GM23338 (cell line): ENCODE data around the gene ARHGEF19. TPM values are rescaled to one million over a fixed set of nuclear protein-coding genes. Genes with fewer than 3 reads are reported as not detected.

Experiments
- ATAC-seq: fragments of 200-7000 bp; cut with Tn5 transposase; 3 replicates; pipeline ENCODE4 v1.9.1; 2020
- DNase-seq: peaks from one replicate; pipeline ENCODE4 v3.0.0-alpha.2; 2015; ENCODE audit warnings: low spot score
- H2AFZ ChIP-seq: fragments of 200-600 bp; sonication (generic); 2 replicates; pipeline ENCODE4 v1.8.0; 2016; ENCODE audit warnings: antibody characterized with exemption, mild to moderate bottlenecking, moderate library complexity
- H3F3A ChIP-seq: fragments of 200-600 bp; sonication (generic); replicated peaks from 2 replicates; pipeline ENCODE4 v1.8.0; 2017; ENCODE audit warnings: antibody characterized with exemption, mixed run types, low read depth
- H3K27ac ChIP-seq: fragments of 200-600 bp; sonication (generic); 2 replicates; pipeline ENCODE4 v1.6.1; 2016; ENCODE audit warnings: low read depth
- H3K27me3 ChIP-seq: fragments of 200-600 bp; sonication (generic); 2 replicates; pipeline ENCODE4 v1.8.0; 2016; ENCODE audit warnings: mild to moderate bottlenecking, mixed run types, moderate library complexity; ENCODE audit not compliant: insufficient read depth
- H3K36me3 ChIP-seq: fragments of 200-600 bp; sonication (generic); 2 replicates; pipeline ENCODE4 v1.8.0; 2016; ENCODE audit warnings: mild to moderate bottlenecking; ENCODE audit not compliant: insufficient read depth
- H3K4me1 ChIP-seq: fragments of 200-600 bp; sonication (generic); 2 replicates; pipeline ENCODE4 v1.8.0; 2016; ENCODE audit warnings: mild to moderate bottlenecking, moderate library complexity; ENCODE audit not compliant: insufficient read depth
- H3K4me2 ChIP-seq: fragments of 200-600 bp; sonication (generic); 2 replicates; pipeline ENCODE4 v1.7.1; 2017; ENCODE audit warnings: mixed run types
- H3K4me3 ChIP-seq: fragments of 200-600 bp; sonication (generic); 2 replicates; pipeline ENCODE4 v1.6.1; 2016; ENCODE audit warnings: mixed run types
- H3K79me2 ChIP-seq: fragments of 200-600 bp; sonication (generic); replicated peaks from 2 replicates; pipeline ENCODE4 v1.8.0; 2017; ENCODE audit warnings: mild to moderate bottlenecking; ENCODE audit not compliant: insufficient read depth
- H3K9me2 ChIP-seq: fragments of 200-600 bp; sonication (generic); 2 replicates; pipeline ENCODE4 v1.8.0; 2017; ENCODE audit not compliant: insufficient read depth
- H4K20me1 ChIP-seq: fragments of 200-600 bp; sonication (generic); replicated peaks from 2 replicates; pipeline ENCODE4 v1.8.0; 2017; ENCODE audit warnings: mild to moderate bottlenecking; ENCODE audit not compliant: insufficient read depth
- H3K27ac Mint-ChIP-seq: 2 replicates; pipeline ENCODE4 v1.8.0; 2020; ENCODE audit warnings: inconsistent platforms, mild to moderate bottlenecking, moderate library complexity, mixed read lengths
- H3K27me3 Mint-ChIP-seq: 3 replicates; pipeline ENCODE4 v1.8.0; 2022; ENCODE audit warnings: low read depth, mild to moderate bottlenecking, moderate library complexity, mixed read lengths, inconsistent platforms; ENCODE audit not compliant: insufficient read depth, poor library complexity
- H3K36me3 Mint-ChIP-seq: 3 replicates; pipeline ENCODE4 v1.8.0; 2021; ENCODE audit warnings: low read depth, mild to moderate bottlenecking, inconsistent platforms, moderate library complexity, mixed read lengths
- H3K4me1 Mint-ChIP-seq: 3 replicates; pipeline ENCODE4 v1.8.0; 2020; ENCODE audit warnings: mild to moderate bottlenecking, inconsistent platforms, mixed read lengths
- H3K4me3 Mint-ChIP-seq: 3 replicates; pipeline ENCODE4 v1.8.0; 2021; ENCODE audit warnings: moderate library complexity, mild to moderate bottlenecking, inconsistent platforms, mixed read lengths
- H3K9me3 Mint-ChIP-seq: 3 replicates; pipeline ENCODE4 v1.8.0; 2020; ENCODE audit warnings: moderate library complexity, mild to moderate bottlenecking, inconsistent platforms, mixed read lengths
- CREB1 ChIP-seq: fragments of 250-450 bp; sonication (Bioruptor Pico); IDR thresholded peaks from 2 replicates; pipeline ENCODE4 v1.5.0; 2020; ENCODE audit warnings: low read depth, mild to moderate bottlenecking, moderate library complexity
- ETS1 ChIP-seq: IDR thresholded peaks from 2 replicates; pipeline ENCODE4 v1.6.1; 2016; ENCODE audit warnings: antibody characterized with exemption
- EZH2 ChIP-seq: fragments of 200-600 bp; sonication (generic); IDR thresholded peaks from one replicate; pipeline ENCODE4 v1.8.0; 2017; ENCODE audit warnings: antibody characterized with exemption, mild to moderate bottlenecking, low read depth; ENCODE audit not compliant: unreplicated experiment
- EZH2phosphoT487 ChIP-seq: fragments of 200-600 bp; sonication (generic); IDR thresholded peaks from one replicate; pipeline ENCODE4 v1.8.1; 2018; ENCODE audit warnings: antibody characterized with exemption; ENCODE audit not compliant: unreplicated experiment
- JUNB ChIP-seq: IDR thresholded peaks from one replicate; pipeline ENCODE4 v1.6.1; 2016; ENCODE audit warnings: antibody characterized with exemption; ENCODE audit not compliant: unreplicated experiment
- NANOG ChIP-seq: IDR thresholded peaks from 2 replicates; pipeline ENCODE4 v1.6.1; 2016; ENCODE audit warnings: antibody characterized with exemption, borderline replicate concordance
- POLR2AphosphoS5 ChIP-seq: IDR thresholded peaks from 2 replicates; pipeline ENCODE4 v1.6.1; 2016; ENCODE audit warnings: antibody characterized with exemption, low read depth
- REST ChIP-seq: IDR thresholded peaks from one replicate; pipeline ENCODE4 v1.6.1; 2018; ENCODE audit warnings: antibody characterized with exemption; ENCODE audit not compliant: unreplicated experiment
- ZNF331 ChIP-seq: fragments of 250-450 bp; sonication (Bioruptor Pico); IDR thresholded peaks from 2 replicates; pipeline ENCODE4 v1.5.0; 2020; ENCODE audit warnings: low read depth, mild to moderate bottlenecking, moderate library complexity
- ZNF462 ChIP-seq: fragments of 250-450 bp; sonication (Bioruptor Pico); IDR thresholded peaks from 2 replicates; pipeline ENCODE4 v1.5.0; 2020; ENCODE audit warnings: mild to moderate bottlenecking, moderate library complexity
- polyA plus RNA-seq: library from polyadenylated mRNA; unstranded; fragments of >200 nt; fragmentation: Nextera tagmentation; extraction: Ambion mirVana; gene quantifications from 2 replicates; pipeline ENCODE4 v1.2.1, GENCODE V29; 2016
- total RNA-seq: library from RNA; depleted of rRNA; stranded (reverse); fragments of >200 nt; shearing (Covaris generic); gene quantifications from 2 replicates; pipeline ENCODE4 v1.2.3, GENCODE V29; 2014

Gene ARHGEF19
- total and polyA plus RNA-seq, 2 experiments from 2014 or later = 19.5 to 46.4 TPM

GRCh38 chr1:16171314-16172151 lies 40.9 kb downstream of the ARHGEF19 start:
- TF ChIP-seq ZNF331 (CRISPR knock-in tag) = no peak
- no peak for TF ChIP-seq EZH2
- H3K27ac Mint-ChIP-seq = no peak overlapping the region
- peaks cover 22% of the 10 kb centered on the region; the same call in 1 of the 2 replicates for H3K4me1 ChIP-seq

GRCh38 chr1:16170283-16170673 lies 42.2 kb downstream of the ARHGEF19 start:
- DNase-seq (no peak), ATAC-seq (no peak)
- H4K20me1 ChIP-seq = no peaks in the 10 kb centered on the region
- no peak overlapping the region for H3K4me2 ChIP-seq
- no peaks in the 10 kb centered on the region for H3K27me3 ChIP-seq
- Mint-ChIP-seq H3K27ac (no peak overlapping the region), H3K27me3 (peaks cover 17% of the 10 kb centered on the region), H3K4me1 (peaks cover 33% of the 10 kb centered on the region), H3K9me3 (no peaks in the 10 kb centered on the region), H3K36me3 (no peaks in the 10 kb centered on the region), H3K4me3 (no peak overlapping the region)
- H3K36me3 ChIP-seq = no peaks in the 10 kb centered on the region; the same call in 1 of the 2 replicates
- no peak overlapping the region for H3K4me3 ChIP-seq
- H3K27ac ChIP-seq = no peak overlapping the region
- peaks cover 26% of the 10 kb centered on the region; the same call in 1 of the 2 replicates for H3K4me1 ChIP-seq
- no peaks in the 10 kb centered on the region for H3K79me2 ChIP-seq
- H3K9me2 ChIP-seq = no peaks in the 10 kb centered on the region
- no peak overlapping the region for H2AFZ ChIP-seq
- H3F3A ChIP-seq = 0 out of 2 replicates have a peak, but pooled peaks cover 9% of the 10 kb centered on the region
- no peak for TF ChIP-seq EZH2
- TF ChIP-seq REST = no peak
- TF ChIP-seq CREB1 = no peak
- TF ChIP-seq EZH2phosphoT487 = no peak
- TF ChIP-seq NANOG = no peak
- no peak for TF ChIP-seq ZNF462 (CRISPR knock-in tag)
- no peak for TF ChIP-seq JUNB
- no peak for TF ChIP-seq POLR2AphosphoS5
- no peak for TF ChIP-seq ZNF331 (CRISPR knock-in tag)
- TF ChIP-seq ETS1 = no peak

More at GRCh38 chr1:16171314-16172151, 40.9 kb downstream of the ARHGEF19 start:
- Mint-ChIP-seq H3K4me1 (peaks cover 33% of the 10 kb centered on the region), H3K27me3 (peaks cover 12% of the 10 kb centered on the region), H3K36me3 (no peaks in the 10 kb centered on the region), H3K9me3 (no peaks in the 10 kb centered on the region), H3K4me3 (no peak overlapping the region)
- no peaks in the 10 kb centered on the region for H3K27me3 ChIP-seq
- no peaks in the 10 kb centered on the region for H3K9me2 ChIP-seq
- 0 out of 2 replicates have a peak, but pooled peaks cover 9% of the 10 kb centered on the region for H3F3A ChIP-seq
- ATAC-seq (no peak), DNase-seq (no peak)
- H3K4me2 ChIP-seq = no peak overlapping the region
- H3K36me3 ChIP-seq = no peaks in the 10 kb centered on the region; the same call in 1 of the 2 replicates
- H2AFZ ChIP-seq = no peak overlapping the region
- H3K27ac ChIP-seq = no peak overlapping the region
- no peaks in the 10 kb centered on the region for H3K79me2 ChIP-seq
- H4K20me1 ChIP-seq = no peaks in the 10 kb centered on the region
- no peak overlapping the region for H3K4me3 ChIP-seq
